Dermis microvascular lymphatic vessel endothelial cell (primary cell): Measurements from ENCODE around the gene MMP15. TPM values are rescaled to one million over a fixed set of nuclear protein-coding genes. Genes with fewer than 3 reads are reported as not detected.
"Not testable (repeated sequence)": the region's sequence is repeated elsewhere in the genome, so short reads cannot be mapped to it uniquely, and the experiment has no call there.

Source experiments
- DNase-seq, 2 donors: peaks; one replicate each; pipeline versions ENCODE4 v3.0.0 to v3.0.0-alpha.2; 2010; ENCODE audit warnings: low read depth in 2 of 2
- total RNA-seq: library from RNA; depleted of rRNA; stranded (reverse); fragments of >200 nt; gene quantifications from 2 replicates; pipeline ENCODE4 v1.2.1, GENCODE V29; 2014

The MMP15 gene
- total RNA-seq, 1 donor from 2014 or later, result 6.9 TPM

DNA sequence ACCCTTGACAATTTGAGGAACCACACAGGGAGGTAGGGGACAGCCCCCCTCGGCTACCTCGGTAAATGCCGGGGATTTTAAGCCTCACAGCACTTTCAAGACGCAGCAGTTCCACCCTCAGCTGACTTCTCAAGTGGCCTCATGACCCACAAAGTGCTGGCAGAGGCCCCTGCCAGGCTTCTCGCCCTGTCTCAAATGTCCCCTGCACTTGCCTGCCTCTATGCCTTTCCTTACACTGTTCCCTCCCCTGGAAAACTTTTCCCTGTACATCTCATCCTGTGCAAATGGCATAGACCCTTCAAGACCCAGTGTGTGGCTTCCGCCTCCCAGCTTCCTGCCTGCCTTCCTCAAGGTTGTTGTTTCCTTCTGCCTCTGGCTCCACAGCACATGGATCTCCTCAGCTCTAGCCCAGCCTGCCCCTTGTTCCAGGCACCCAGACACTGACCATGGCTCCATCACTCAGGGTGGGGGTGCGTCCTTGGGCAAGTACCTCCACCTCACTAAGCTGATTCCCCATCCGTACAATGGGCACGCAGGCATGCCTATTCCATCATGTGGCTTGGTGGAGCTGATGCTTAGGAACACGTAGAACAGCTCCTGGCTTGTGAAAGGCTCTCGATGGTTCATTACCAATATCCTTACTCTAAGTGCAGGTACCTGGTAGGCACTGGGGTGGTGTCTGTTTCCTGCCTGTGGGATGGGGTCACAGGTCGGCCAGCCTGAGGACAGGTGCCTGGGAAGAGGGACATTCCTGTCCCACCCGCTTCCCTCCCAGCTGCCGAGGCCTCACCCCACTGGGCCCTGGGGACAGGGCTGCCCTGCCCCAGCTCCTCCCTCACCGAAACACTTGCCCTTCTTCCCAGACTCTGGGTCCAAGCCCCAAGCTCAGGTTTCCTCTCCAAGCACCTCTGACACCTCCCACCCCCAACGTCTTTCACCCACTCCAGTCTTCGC is 24.0 kb downstream of the MMP15 start:
- no peak for DNase-seq

GRCh38 chr16:58051296-58051695 is 25.7 kb downstream of the MMP15 start:
- DNase-seq, result no peak

- no peak for DNase-seq
Observed at GRCh38 chr16:58051821-58052603, 26.5 kb downstream of the MMP15 start.

- DNase-seq, result no peak
Observed at GRCh38 chr16:58053682-58054005, 28.1 kb downstream of the MMP15 start.

- no peak for DNase-seq
Observed at GRCh38 chr16:58054289-58054688, 28.7 kb downstream of the MMP15 start.

DNA sequence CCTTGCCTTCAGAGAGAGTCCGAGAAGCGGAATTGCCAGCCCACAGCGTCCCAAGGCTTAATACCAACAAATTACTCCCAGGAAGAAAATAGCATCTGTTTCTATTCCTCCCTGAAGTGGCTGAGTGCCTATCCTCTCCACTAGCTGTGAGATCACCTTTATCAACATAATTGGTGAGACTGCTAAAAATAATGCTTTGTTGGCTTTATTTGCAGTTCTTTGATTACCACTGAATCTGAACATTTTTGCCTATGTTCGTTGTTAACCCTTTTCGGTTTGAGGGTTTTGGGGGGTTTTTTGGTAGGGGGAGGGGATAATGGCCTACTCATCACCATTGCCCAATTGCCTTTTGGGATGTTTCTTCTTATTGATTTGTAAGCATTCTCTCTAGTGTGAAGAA is 31.0 kb downstream of the MMP15 start:
- no peak for DNase-seq

GRCh38 chr16:58057121-58057520 is 31.6 kb downstream of the MMP15 start:
- DNase-seq, result no peak

DNA sequence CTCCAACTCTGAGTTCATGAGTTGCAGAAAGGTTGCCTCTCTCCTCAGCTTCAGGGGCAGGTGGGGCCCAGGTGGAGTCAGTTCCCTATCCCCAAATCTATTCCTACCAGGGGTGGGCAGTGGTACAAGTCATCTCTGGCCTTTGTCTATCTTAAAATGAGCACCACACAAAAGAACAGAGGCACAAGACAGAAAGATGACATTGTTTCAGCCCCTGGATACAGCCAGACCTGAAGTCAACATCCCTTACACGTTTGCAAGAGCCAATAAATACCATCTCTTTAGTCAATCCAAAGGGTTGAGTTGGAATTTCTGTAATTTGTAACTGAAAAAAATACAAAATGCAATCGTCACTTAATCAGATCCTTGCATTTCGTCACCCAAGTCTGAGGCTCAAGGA is 32.2 kb downstream of the MMP15 start:
- no peak for DNase-seq

- no peak for DNase-seq
Observed at GRCh38 chr16:58062821-58063220, 37.3 kb downstream of the MMP15 start.

DNA sequence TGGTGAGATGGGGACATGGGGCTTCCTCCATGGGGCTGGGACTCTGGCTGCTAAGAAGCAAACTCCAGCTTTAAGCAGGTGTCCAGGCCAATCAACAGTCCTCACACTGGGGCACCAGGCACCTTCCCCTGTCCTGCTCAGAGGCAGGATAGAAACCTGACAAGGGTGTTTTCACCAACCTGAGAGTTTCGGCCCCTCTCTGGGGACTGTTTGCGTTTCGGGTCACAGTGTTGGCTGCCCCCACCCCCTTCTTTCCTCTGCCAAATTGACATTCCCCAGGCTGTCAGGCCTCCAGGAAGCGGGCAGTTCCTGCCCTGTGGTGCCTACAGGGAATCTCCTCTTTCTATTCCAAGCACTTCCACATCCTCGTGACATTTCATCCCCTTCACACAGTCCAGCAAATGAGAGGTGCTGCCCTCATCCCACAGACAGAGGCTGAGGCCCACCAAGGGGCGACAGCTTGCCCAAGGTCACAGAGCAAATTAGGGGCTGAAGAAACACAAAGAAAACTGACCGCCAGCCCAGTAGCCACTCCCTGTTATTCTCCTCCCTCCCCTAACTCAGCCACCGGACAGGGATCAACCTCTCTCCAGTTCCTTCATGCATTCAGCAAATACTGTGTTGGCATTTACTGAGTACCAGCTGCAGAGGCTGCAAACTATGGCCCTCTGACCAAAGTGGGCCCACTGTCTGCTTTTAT is 38.0 kb downstream of the MMP15 start:
- peak in 1 of 2 donors; percentile 17 for DNase-seq

DNA sequence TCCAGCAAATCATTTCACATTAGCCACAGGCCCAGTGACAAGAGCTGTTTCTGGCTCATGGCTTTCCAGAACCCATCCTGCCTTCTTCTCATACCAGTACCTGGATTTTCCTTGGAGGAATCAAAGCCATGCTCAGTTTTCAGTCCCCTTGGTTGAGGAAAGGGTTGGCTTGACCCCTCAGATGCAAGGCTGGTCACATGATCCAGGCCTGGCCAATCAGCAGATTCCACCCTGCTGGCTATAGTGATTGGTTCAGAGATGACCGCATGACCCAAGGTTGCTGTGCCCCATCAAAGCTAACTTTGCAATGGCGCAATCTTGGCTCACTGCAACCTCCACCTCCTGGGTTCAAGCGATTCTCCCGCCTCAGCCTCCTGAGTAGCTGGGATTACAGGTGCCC is 45.0 kb downstream of the MMP15 start:
- no peak for DNase-seq

DNA sequence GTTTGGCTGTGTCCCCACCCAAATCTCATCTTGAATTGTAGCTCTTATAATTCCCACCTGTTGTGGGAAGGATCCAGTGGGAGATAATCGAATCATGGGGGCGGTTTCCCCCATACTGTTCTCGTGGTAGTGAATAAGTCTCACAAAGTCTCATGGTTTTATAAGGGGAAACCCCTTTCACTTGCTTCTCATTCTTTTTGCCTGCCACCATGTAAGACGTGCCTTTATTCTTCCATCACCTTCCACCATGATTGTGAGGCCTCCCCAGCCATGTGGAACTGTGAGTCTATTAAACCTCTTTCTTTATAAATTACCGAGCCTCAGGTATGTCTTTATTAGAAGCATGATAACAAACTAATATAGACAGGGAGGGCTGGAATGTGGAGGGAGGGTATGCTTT is 46.6 kb downstream of the MMP15 start:
- DNase-seq, result not testable (repeated sequence)

- DNase-seq, result not testable (repeated sequence)
Observed at GRCh38 chr16:58073086-58073485, 47.5 kb downstream of the MMP15 start.

DNA sequence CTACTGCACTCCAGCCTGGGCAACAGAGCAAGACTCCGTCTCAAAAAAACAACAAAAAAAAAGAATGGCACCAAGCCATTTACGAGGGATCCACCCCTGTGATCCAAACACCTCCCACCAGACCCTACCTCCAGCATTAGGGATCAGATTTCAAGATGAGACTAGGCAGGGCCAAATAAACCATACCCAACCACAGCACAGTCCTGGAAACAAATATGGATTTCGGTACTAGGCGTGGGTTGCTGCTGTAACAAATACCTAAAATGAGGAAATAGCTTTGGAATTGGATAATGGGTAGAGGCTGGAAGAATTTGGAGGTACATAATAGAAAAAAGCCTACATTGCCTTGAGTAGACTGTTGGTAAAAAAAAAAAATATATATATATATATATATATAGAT is 49.1 kb downstream of the MMP15 start:
- DNase-seq, result no peak

DNA sequence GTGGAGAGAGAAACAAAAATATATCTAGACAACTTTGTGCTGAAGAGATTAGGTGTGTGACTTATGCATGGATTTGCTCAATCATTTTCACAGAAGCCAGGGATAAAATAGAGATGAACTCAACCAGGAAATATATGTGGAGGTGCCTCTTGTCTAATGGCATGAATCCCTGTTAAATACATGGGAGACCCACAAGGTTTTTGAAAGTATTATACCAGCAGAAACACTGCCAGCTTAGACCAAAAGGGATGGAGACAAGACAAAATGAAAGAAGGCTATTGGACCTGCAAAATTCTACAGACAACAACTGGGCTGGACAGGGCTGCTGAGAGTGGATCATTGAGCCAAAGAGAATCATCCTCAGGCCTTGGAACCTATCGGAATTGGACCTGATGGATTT is 51.0 kb downstream of the MMP15 start:
- no peak for DNase-seq

- no peak for DNase-seq
Observed at GRCh38 chr16:58077796-58078195, 52.2 kb downstream of the MMP15 start.

DNA sequence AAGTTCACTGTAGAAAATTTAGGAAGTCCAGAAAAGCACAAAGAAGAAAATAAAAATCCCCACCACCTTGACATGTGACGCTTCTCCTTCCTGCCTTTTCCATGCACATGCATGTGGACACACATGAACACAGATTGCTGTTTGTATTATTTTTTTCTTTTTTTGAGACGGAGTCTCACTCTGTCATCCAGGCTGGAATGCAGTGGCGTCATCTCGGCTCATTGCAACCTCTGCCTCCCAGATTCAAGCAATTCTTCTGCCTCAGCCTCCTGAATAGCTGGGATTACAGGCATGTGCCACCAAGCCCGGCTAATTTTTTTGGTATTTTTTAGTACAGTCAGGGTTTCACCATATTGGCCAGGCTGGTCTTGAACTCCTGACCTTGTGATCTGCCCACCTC is 55.1 kb downstream of the MMP15 start:
- not testable (repeated sequence) for DNase-seq

- DNase-seq, result no peak
Observed at GRCh38 chr16:58082381-58082780, 56.8 kb downstream of the MMP15 start.

GRCh38 chr16:58084635-58085034 is 59.1 kb downstream of the MMP15 start:
- DNase-seq, result no peak

- DNase-seq, result no peak
Observed at GRCh38 chr16:58085171-58085570, 59.6 kb downstream of the MMP15 start.

DNA sequence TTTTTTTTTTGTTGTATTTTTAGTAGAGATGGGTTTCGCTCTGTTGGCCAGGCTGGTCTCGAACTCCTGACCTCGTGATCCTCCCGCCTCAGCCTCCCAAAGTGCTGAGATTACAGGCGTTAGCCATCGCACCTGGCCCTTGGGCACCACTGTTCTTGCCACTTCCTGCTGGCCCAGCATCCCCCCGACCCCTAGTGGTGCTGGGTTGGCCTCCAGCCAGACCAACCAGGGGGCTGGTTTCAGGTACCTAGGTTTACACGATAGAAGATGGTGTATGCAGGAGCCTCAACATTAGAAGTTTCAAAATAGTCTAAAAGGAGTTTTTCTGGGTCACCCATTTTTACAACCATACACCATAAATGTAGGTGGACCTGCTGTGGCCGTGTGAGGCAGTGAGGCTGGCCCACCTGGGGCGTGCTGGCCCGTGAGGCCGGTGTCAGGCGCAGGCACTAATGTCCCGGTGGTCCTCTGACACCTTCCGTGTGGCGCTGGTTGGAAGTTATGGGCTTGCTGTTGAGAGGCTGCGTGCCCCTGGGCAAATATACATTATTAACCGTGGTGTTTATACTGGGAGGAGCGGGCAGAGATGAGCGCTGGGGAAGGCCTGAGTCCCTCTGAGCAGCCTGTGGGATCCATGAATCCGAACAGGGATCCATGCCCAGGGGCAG is 60.2 kb downstream of the MMP15 start:
- no peak for DNase-seq
